ENCODE measurements around the gene ZDHHC17.
A peak's percentile ranks its signal among the peaks of the same experiment; 100 is the strongest.

ZDHHC17 gene

DNA sequence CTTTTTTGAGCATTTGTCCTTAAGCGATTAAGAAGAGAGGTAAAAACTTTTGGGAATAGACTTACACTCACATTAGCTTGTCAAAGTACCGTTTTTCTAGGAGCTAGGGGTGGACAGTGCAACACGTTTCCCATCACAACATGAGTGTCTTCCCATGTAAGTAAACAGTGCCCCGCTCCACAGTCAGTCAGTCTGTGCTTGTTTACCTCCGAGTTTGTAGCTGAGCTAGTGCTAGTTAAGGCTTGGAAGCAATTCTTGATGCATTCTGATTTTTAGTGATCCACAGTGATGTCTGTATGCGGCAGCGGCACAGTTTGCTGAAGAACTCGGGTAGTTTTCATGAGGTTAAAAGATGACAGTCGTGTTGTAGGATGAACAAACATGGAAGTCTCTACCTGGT, 941 bp downstream of the ZDHHC17 start:
- Histone ChIP-seq H3K79me2 (ENCODE audit: insufficient read depth, low read length) (peaks cover 53% of the 10 kb centered on the region), H3K9me2 (ENCODE audit: low read depth, low read length) (no peaks in the 10 kb centered on the region), H3K27ac (ENCODE audit: low read depth, low read length, poor library complexity, severe bottlenecking) (peak overlapping the region; percentile 75), H4K20me1 (ENCODE audit: insufficient read depth, low read length) (no peaks in the 10 kb centered on the region), H3K4me2 (ENCODE audit: low read length) (peak overlapping the region; percentile 99), H3K9ac (ENCODE audit: low read length) (peak overlapping the region; percentile 94), H3F3A (ENCODE audit: insufficient read depth, low read length) (no peaks in the 10 kb centered on the region), H3K9me3 (ENCODE audit: low read length) (no peaks in the 10 kb centered on the region), H3K36me3 (ENCODE audit: insufficient read depth, low read length) (no peaks in the 10 kb centered on the region), H3K4me1 (ENCODE audit: insufficient read depth, low read length, severe bottlenecking) (peaks cover 36% of the 10 kb centered on the region), H3K27me3 (ENCODE audit: insufficient read depth, low read length) (no peaks in the 10 kb centered on the region), H2AFZ (ENCODE audit: low read length) (no peak overlapping the region), H3K4me3 (ENCODE audit: low read depth, low read length, poor library complexity, severe bottlenecking) (peak overlapping the region; percentile 90)
- TF ChIP-seq, protein P1, sequence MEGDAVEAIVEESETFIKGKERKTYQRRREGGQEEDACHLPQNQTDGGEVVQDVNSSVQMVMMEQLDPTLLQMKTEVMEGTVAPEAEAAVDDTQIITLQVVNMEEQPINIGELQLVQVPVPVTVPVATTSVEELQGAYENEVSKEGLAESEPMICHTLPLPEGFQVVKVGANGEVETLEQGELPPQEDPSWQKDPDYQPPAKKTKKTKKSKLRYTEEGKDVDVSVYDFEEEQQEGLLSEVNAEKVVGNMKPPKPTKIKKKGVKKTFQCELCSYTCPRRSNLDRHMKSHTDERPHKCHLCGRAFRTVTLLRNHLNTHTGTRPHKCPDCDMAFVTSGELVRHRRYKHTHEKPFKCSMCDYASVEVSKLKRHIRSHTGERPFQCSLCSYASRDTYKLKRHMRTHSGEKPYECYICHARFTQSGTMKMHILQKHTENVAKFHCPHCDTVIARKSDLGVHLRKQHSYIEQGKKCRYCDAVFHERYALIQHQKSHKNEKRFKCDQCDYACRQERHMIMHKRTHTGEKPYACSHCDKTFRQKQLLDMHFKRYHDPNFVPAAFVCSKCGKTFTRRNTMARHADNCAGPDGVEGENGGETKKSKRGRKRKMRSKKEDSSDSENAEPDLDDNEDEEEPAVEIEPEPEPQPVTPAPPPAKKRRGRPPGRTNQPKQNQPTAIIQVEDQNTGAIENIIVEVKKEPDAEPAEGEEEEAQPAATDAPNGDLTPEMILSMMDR (IDR thresholded peaks at IDR 0.05; ENCODE audit: low read length) = no peak
- TF ChIP-seq EZH2 (IDR thresholded peaks at IDR 0.05; ENCODE audit: borderline replicate concordance, low read length) = no peak

DNA sequence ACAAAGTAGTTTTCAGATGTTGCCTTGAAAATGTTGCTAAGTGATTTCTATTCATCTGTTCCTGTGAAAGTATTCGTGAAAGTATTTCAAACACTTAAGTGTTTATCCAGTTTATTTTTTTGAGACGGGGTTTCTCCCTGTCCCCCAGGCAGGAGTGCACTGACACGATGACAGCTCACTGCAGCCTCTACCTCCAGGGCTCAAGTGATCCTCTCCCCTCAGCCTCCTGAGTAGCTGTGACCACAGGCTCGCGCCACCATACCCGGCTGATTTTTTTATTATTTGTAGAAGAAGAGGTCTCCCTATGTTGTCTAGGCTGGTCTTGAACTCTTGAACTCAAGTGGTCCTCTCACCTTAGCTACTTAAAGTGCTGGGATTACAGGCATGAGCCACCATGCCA, 1.7 kb downstream of the ZDHHC17 start:
- no peaks in the 10 kb centered on the region for H3K9me3 ChIP-seq (ENCODE audit: low read length)
- no peaks in the 10 kb centered on the region for H3K36me3 ChIP-seq (ENCODE audit: insufficient read depth, low read length)
- H4K20me1 ChIP-seq (ENCODE audit: insufficient read depth, low read length) = no peaks in the 10 kb centered on the region
- peak overlapping the region; percentile 94 for H3K9ac ChIP-seq (ENCODE audit: low read length)
- H3K4me1 ChIP-seq (ENCODE audit: insufficient read depth, low read length, severe bottlenecking) = peaks cover 36% of the 10 kb centered on the region
- H2AFZ ChIP-seq (ENCODE audit: low read length) = no peak overlapping the region
- no peaks in the 10 kb centered on the region for H3K9me2 ChIP-seq (ENCODE audit: low read depth, low read length)
- H3K79me2 ChIP-seq (ENCODE audit: insufficient read depth, low read length) = peaks cover 61% of the 10 kb centered on the region
- no peaks in the 10 kb centered on the region for H3K27me3 ChIP-seq (ENCODE audit: insufficient read depth, low read length)
- peak overlapping the region; percentile 75 for H3K27ac ChIP-seq (ENCODE audit: low read depth, low read length, poor library complexity, severe bottlenecking)
- no peaks in the 10 kb centered on the region for H3F3A ChIP-seq (ENCODE audit: insufficient read depth, low read length)
- peak overlapping the region; percentile 99 for H3K4me2 ChIP-seq (ENCODE audit: low read length)
- TF ChIP-seq, protein P1 (IDR thresholded peaks at IDR 0.05; ENCODE audit: low read length) = no peak
- TF ChIP-seq EZH2 (IDR thresholded peaks at IDR 0.05; ENCODE audit: borderline replicate concordance, low read length) = no peak
- peak overlapping the region; percentile 90 for H3K4me3 ChIP-seq (ENCODE audit: low read depth, low read length, poor library complexity, severe bottlenecking)

DNA sequence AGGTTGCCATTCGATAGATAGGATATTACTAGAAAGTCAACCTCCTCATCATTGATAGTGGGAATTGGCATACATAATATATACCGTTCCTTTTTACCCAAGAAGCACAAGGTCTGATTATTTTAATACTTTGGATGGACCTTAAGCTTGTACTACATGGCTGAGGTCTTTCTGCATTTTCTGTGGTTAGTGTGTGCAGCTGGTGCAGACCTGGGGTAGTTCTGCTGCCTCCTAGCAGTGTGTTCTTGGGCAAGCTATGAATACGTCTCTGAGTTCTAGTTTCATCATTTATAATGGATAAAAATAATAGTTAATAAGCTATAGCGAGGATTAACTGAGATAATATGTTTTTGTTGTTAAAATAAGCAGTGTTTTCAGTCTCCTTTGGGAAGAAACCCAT, 2.2 kb downstream of the ZDHHC17 start:
- no peaks in the 10 kb centered on the region for H3F3A ChIP-seq (ENCODE audit: insufficient read depth, low read length)
- H4K20me1 ChIP-seq (ENCODE audit: insufficient read depth, low read length) = no peaks in the 10 kb centered on the region
- H3K79me2 ChIP-seq (ENCODE audit: insufficient read depth, low read length) = peaks cover 66% of the 10 kb centered on the region
- peak overlapping the region; percentile 99; the same call in 1 of the 2 replicates for H3K4me2 ChIP-seq (ENCODE audit: low read length)
- no peaks in the 10 kb centered on the region for H3K27me3 ChIP-seq (ENCODE audit: insufficient read depth, low read length)
- no peaks in the 10 kb centered on the region for H3K36me3 ChIP-seq (ENCODE audit: insufficient read depth, low read length)
- no peak overlapping the region for H2AFZ ChIP-seq (ENCODE audit: low read length)
- H3K4me3 ChIP-seq (ENCODE audit: low read depth, low read length, poor library complexity, severe bottlenecking) = peak overlapping the region; percentile 90
- no peaks in the 10 kb centered on the region for H3K9me2 ChIP-seq (ENCODE audit: low read depth, low read length)
- H3K27ac ChIP-seq (ENCODE audit: low read depth, low read length, poor library complexity, severe bottlenecking) = no peak overlapping the region
- H3K9ac ChIP-seq (ENCODE audit: low read length) = no peak overlapping the region
- TF ChIP-seq, protein P1 (IDR thresholded peaks at IDR 0.05; ENCODE audit: low read length) = no peak
- TF ChIP-seq EZH2 (IDR thresholded peaks at IDR 0.05; ENCODE audit: borderline replicate concordance, low read length) = no peak
- H3K4me1 ChIP-seq (ENCODE audit: insufficient read depth, low read length, severe bottlenecking) = peaks cover 36% of the 10 kb centered on the region
- no peaks in the 10 kb centered on the region for H3K9me3 ChIP-seq (ENCODE audit: low read length)
